GM12864 (cell line): ENCODE results near the gene ATP6V0E1.
"Not testable (repeated sequence)": the region's sequence is repeated elsewhere in the genome, so short reads cannot be mapped to it uniquely, and the experiment has no call there.

Source experiments
- DNase-seq: peaks from one replicate; pipeline ENCODE4 v3.0.0-alpha.2; 2011; ENCODE audit warnings: low read depth
- H3K4me3 ChIP-seq: 2 replicates; pipeline ENCODE4 v1.5.1; 2011; ENCODE audit warnings: mild to moderate bottlenecking, low read depth, low read length, control low read depth
- TF ChIP-seq, protein P1 (sequence below): IDR thresholded peaks from 2 replicates; pipeline ENCODE4 v1.5.1; 2011; ENCODE audit warnings: low read depth, mild to moderate bottlenecking, moderate library complexity, low read length, control low read depth, inconsistent platforms; ENCODE audit errors: missing control alignments

Gene ATP6V0E1

DNA sequence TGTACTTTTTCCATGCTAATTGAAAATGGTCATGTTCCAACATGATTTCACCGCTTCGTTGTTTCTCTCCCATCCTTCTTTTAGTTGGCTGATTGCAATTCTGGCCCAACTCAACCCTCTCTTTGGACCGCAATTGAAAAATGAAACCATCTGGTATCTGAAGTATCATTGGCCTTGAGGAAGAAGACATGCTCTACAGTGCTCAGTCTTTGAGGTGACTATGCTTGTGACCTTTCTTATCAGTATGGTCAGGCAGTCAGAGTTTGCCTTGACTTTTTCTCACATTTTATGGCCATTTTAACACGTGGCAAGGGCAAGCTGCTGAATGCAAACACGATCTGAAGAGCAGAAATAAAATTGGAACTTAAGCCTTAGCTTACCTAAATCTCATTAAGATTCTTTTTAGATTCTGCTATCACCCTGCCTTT lies 36.6 kb downstream of the ATP6V0E1 start:
- DNase-seq, result no peak
- TF ChIP-seq, protein P1, sequence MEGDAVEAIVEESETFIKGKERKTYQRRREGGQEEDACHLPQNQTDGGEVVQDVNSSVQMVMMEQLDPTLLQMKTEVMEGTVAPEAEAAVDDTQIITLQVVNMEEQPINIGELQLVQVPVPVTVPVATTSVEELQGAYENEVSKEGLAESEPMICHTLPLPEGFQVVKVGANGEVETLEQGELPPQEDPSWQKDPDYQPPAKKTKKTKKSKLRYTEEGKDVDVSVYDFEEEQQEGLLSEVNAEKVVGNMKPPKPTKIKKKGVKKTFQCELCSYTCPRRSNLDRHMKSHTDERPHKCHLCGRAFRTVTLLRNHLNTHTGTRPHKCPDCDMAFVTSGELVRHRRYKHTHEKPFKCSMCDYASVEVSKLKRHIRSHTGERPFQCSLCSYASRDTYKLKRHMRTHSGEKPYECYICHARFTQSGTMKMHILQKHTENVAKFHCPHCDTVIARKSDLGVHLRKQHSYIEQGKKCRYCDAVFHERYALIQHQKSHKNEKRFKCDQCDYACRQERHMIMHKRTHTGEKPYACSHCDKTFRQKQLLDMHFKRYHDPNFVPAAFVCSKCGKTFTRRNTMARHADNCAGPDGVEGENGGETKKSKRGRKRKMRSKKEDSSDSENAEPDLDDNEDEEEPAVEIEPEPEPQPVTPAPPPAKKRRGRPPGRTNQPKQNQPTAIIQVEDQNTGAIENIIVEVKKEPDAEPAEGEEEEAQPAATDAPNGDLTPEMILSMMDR, result no peak
- no peak overlapping the region for H3K4me3 ChIP-seq

DNA sequence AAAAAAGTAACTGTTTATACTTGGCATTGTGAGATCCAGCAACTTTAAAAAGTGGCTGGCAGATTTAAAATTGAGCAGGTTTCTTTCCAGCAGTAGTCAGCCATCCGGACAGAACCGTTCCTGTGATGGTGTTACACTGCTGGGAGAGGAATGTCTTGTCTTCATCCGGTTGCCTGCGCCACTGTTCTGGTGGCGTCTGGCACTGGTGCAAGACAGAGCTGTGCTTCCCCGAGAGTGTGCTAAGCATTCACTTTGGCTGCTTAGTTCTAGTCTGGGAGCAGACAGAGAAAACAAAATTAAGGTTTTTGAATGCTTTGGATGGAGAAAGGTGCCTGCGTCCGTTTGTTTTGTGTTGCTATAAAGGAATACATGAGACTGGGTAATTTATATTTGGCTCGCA lies 37.1 kb downstream of the ATP6V0E1 start:
- H3K4me3 ChIP-seq, result no peak overlapping the region
- TF ChIP-seq, protein P1, result no peak
- no peak for DNase-seq

DNA sequence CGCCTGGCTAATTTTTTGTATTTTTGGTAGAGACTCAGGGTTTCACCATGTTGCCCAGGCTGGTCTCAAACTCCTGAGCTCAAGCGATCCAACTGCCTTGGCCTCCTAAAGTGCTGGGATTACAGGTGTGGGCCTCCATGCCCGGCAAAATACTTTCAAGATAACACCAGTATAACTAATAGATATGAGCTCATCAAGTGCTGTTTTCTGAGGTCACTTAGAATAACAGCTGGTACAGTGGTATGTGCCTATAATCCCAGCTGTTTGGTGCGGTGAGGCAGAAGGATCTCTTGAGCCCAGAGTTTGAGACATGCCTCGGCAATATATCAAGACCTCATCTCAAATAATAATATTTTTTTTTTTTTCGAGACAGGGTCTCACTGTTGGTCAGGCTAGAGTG lies 42.1 kb downstream of the ATP6V0E1 start:
- DNase-seq, result no peak
- no peak overlapping the region for H3K4me3 ChIP-seq
- TF ChIP-seq, protein P1, result no peak

DNA sequence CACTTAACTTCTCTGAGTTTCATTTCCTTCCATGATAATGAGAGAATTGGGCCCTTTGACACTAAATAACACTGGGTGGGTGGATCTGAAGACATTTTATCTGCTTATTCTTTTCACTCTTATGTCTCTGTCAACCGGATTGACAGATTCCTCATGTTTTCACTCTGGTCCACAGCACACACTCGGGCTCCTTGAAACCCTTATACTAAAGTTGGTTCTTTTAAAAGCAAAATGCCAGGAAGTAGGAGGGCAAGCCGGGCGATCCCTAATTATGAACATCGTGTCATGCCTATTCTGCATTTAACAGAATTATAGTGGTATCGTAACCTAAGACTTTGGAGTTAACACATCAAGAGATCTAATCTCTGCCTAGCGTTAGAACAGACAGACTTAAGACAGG lies 44.3 kb downstream of the ATP6V0E1 start:
- no peak for DNase-seq

DNA sequence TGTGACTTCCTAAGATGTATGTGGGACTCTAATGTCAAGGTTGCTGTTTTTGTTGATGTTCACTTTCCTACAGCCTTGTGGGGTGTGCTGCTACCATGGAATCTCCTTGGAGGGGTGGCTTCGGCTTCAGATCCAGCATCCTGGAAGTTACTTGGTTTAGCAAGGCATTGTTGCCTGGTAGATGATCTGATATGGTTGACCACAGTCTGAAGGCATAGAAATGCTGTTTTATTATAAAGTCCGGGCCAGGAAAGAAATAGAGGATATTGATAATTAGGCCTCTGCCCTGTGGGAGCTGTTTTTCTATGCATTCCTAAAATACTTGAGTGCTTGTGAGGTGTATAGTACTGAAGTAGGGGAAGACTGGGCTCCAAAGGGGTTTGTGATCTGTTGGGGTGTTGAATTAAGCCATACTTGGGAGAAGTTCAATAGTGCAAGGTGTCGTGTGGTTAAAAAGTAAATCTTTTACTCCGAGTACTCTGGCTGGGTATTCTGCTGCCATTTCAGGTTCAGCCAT lies 45.3 kb downstream of the ATP6V0E1 start:
- TF ChIP-seq, protein P1, result no peak
- H3K4me3 ChIP-seq, result no peak overlapping the region
- no peak for DNase-seq

More for the DNA sequence above, 44.3 kb downstream of the ATP6V0E1 start:
- H3K4me3 ChIP-seq, result no peak overlapping the region
- TF ChIP-seq, protein P1, result no peak

DNA sequence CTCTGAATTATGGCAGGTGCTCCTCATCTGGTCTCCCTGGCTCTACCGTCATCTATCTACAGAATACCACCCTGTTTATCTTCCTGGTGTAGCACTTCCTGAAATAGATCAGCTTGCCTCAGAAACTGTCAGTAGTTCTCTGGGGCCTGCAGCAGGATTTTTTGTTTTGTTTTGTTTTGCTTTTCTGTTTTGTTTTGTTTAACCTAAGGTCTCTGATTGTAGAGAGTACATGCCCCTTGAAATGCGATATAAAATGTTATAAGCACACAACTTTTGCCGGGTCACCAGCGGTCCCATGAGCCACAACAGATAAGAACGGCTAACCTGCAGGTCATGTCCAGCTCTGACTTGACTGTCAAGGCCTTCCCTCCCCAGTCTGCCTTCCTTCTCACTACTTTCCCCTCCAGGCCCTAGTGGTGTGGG lies 45.9 kb downstream of the ATP6V0E1 start:
- no peak overlapping the region for H3K4me3 ChIP-seq
- TF ChIP-seq, protein P1, result no peak
- no peak for DNase-seq

DNA sequence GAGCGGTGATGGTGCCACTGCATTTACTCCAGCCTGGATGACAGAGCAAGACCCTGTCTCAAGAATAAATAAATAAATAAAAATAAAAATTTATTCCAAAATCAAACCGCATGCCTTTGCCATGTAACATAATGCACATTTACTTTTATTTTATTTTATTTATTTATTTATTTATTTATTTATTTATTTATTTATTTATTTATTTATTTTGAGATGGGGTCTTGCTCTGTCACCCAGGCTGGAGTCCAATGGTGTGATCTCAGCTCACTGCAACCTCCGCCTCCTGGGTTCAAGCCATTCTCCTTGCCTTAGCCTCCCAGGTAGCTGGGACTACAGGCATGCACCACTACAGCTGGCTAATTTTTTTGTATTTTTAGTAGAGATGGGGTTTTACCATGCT lies 48.5 kb downstream of the ATP6V0E1 start:
- not testable (repeated sequence) for H3K4me3 ChIP-seq, DNase-seq
